K562 (cell line): ENCODE results near the gene KIAA0040. TPM values are rescaled to one million over a fixed set of nuclear protein-coding genes. Genes with fewer than 3 reads are reported as not detected.

Experiments
- ATAC-seq: fragments of 200-7000 bp; cut with Tn5 transposase; 3 replicates; pipeline ENCODE4 v1.9.1; 2020; ENCODE audit warnings: moderate library complexity
- BruUV-seq: library from RNA; stranded (reverse); fragments of 400-500 nt; replicated peaks from 2 replicates; lab custom pipeline; 2021; lab: Mats Ljungman, UMichigan
- CTCF ChIA-PET: fragments of 300-600 bp; formaldehyde crosslinking; extraction: SDS; loops from one replicate; lab custom pipeline; 2021; ENCODE audit warnings: low intra/inter-chr PET ratio; lab: Yijun Ruan, JAX
- POLR2A ChIA-PET: fragments of 300-600, 350-650 bp; sonication (Branson Sonifier 250); formaldehyde crosslinking; extraction: SDS; loops from one replicate; lab custom pipeline; 2021; ENCODE audit warnings: antibody characterized with exemption, inconsistent platforms; lab: Yijun Ruan, JAX
- DNase-seq, 4 experiments: peaks; one replicate each; pipeline versions ENCODE4 v3.0.0 to v3.0.0-alpha.2; 2011 to 2018; ENCODE audit warnings: low spot score in 3 of 4, mixed read lengths in 3 of 4; ENCODE audit errors: extremely low read depth in 1 of 4
- FAIRE-seq: peaks from 2 replicates; lab custom pipeline; 2011; peaks lifted over from hg19 to GRCh38; lab: Jason Lieb, UNC
- H2AFZ ChIP-seq: 2 replicates; pipeline ENCODE4 v1.6.0; 2011; ENCODE audit warnings: low read depth, low read length, control low read depth, inconsistent platforms
- H3K27ac ChIP-seq: fragments of 200-600 bp; 3 replicates; pipeline ENCODE4 v1.8.0; 2011; ENCODE audit warnings: low read depth, mild to moderate bottlenecking, control low read depth, inconsistent platforms, low read length, moderate library complexity, mixed read lengths; ENCODE audit errors: extremely low read depth
- H3K27me3 ChIP-seq, 2 experiments: fragments of 300-600 bp in 1 of 2; 2 replicates in 1 of 2; 3 replicates in 1 of 2; pipeline versions ENCODE4 v1.6.0 to v1.8.0; 2011; ENCODE audit warnings: inconsistent platforms in 2 of 2, low read length in 2 of 2, mild to moderate bottlenecking in 1 of 2, mixed read lengths in 1 of 2, moderate library complexity in 1 of 2; ENCODE audit not compliant: control insufficient read depth in 2 of 2, insufficient read depth in 2 of 2
- H3K36me3 ChIP-seq: fragments of 300-600 bp; 3 replicates; pipeline ENCODE4 v1.8.0; 2011; ENCODE audit warnings: mild to moderate bottlenecking, low read length, inconsistent platforms; ENCODE audit not compliant: control insufficient read depth, insufficient read depth
- H3K4me1 ChIP-seq, 2 experiments: fragments of 200-600 bp in 1 of 2; replicated peaks in 1 of 2; 2 replicates in 1 of 2; 3 replicates in 1 of 2; pipeline versions ENCODE4 v1.5.1 to v1.8.0; 2011; ENCODE audit warnings: inconsistent platforms in 2 of 2, low read length in 2 of 2, mild to moderate bottlenecking in 1 of 2, mixed read lengths in 1 of 2, moderate library complexity in 1 of 2; ENCODE audit not compliant: control insufficient read depth in 2 of 2, insufficient read depth in 2 of 2
- H3K4me2 ChIP-seq: 2 replicates; pipeline ENCODE4 v1.6.1; 2011; ENCODE audit warnings: low read length, control low read depth, inconsistent platforms, mixed read lengths; ENCODE audit not compliant: insufficient read depth
- H3K4me3 ChIP-seq: fragments of 200-600 bp; sonication (generic), shearing (Covaris generic); 2 replicates; pipeline ENCODE4 v1.5.1; 2016; ENCODE audit warnings: control low read depth, inconsistent platforms
- H3K79me2 ChIP-seq: fragments of 200-600 bp; 3 replicates; pipeline ENCODE4 v1.8.0; 2011; ENCODE audit warnings: low read length, inconsistent platforms; ENCODE audit not compliant: control insufficient read depth, insufficient read depth
- H3K9ac ChIP-seq, 2 experiments: 2 replicates each; pipeline versions ENCODE4 v1.6.0 to v1.6.1; 2011; ENCODE audit warnings: low read depth in 2 of 2, low read length in 2 of 2, control low read depth in 1 of 2, inconsistent platforms in 1 of 2, mild to moderate bottlenecking in 1 of 2, mixed read lengths in 1 of 2; ENCODE audit not compliant: insufficient read depth in 1 of 2
- H3K9me1 ChIP-seq: one replicate; pipeline ENCODE4 v1.6.0; 2011; ENCODE audit warnings: inconsistent platforms, mild to moderate bottlenecking, low read length, moderate library complexity; ENCODE audit not compliant: control insufficient read depth, insufficient read depth
- H3K9me3 ChIP-seq: replicated peaks from 2 replicates; pipeline ENCODE4 v1.5.1; 2011; ENCODE audit warnings: low read depth, low read length, inconsistent platforms; ENCODE audit not compliant: control insufficient read depth, insufficient read depth
- H4K20me1 ChIP-seq: replicated peaks from 2 replicates; pipeline ENCODE4 v1.6.1; 2011; ENCODE audit warnings: low read length, inconsistent platforms, mixed read lengths; ENCODE audit not compliant: control insufficient read depth, insufficient read depth
- ESRRA ChIP-seq: fragments of 450-650 bp; IDR thresholded peaks from 2 replicates; pipeline ENCODE4 v1.6.1; 2014; ENCODE audit warnings: low read depth, mild to moderate bottlenecking, moderate library complexity, borderline replicate concordance
- FOSL1 ChIP-seq: fragments of 200-800 bp; sonication (Bioruptor generic); conservative IDR thresholded peaks from 2 replicates; pipeline ENCODE4 v1.6.1; 2016; ENCODE audit warnings: missing genetic modification characterization, missing compliant biosample characterization
- HDAC2 ChIP-seq: fragments of 450-650 bp; IDR thresholded peaks from 2 replicates; pipeline ENCODE4 v1.6.1; 2016; ENCODE audit warnings: mild to moderate bottlenecking
- MEIS2 ChIP-seq: fragments of 450-650 bp; IDR thresholded peaks from 2 replicates; pipeline ENCODE4 v1.6.1; 2014; ENCODE audit warnings: mild to moderate bottlenecking; ENCODE audit not compliant: partially characterized antibody
- RFX1 ChIP-seq: fragments of 450-650 bp; IDR thresholded peaks from 2 replicates; pipeline ENCODE4 v1.6.1; 2016; ENCODE audit warnings: mild to moderate bottlenecking, moderate library complexity
- ZKSCAN3 ChIP-seq: fragments of 250-450 bp; sonication (Bioruptor Pico); IDR thresholded peaks from 2 replicates; pipeline ENCODE4 v1.4.0; 2020
- ZNF12 ChIP-seq: sonication (generic); formaldehyde crosslinking; IDR thresholded peaks from 2 replicates; pipeline ENCODE4 v1.4.0; 2020; ENCODE audit warnings: mild to moderate bottlenecking, missing genetic modification reagents
- ZNF311 ChIP-seq: fragments of 250-450 bp; sonication (Bioruptor Pico); IDR thresholded peaks from 2 replicates; pipeline ENCODE4 v1.4.0; 2020; ENCODE audit warnings: mild to moderate bottlenecking, moderate library complexity
- WGBS: fragments of 100-300 bp; shearing (Covaris generic); methylation state at CpG from one replicate; pipeline ENCODE4 v1.1.6; 2016; ENCODE audit warnings: low coverage, mixed read lengths; ENCODE audit not compliant: insufficient coverage; ENCODE audit errors: missing lambda C conversion rate; 5-methylcytosine and 5-hydroxymethylcytosine counted together
- in situ Hi-C: fragments of 300-500 bp; cut with MboI; formaldehyde crosslinking; loops from 4 replicates; pipeline ENCODE4 v1.15.0; 2018; ENCODE audit warnings: inconsistent platforms, mixed read lengths
- intact Hi-C: fragments of 100-400 bp; cut with micrococcal nuclease; formaldehyde crosslinking; loops from 2 replicates; pipeline ENCODE4 v1.14.2; 2022
- polyA plus RNA-seq, 8 experiments: library from polyadenylated mRNA; depleted of rRNA in 4 of 8; stranded (reverse) in 5 of 8; unstranded in 3 of 8; fragments of >200 nt; fragmentation: Nextera tagmentation in 2 of 8; fragmentation: Illumina TruSeq in 1 of 8; extraction: Ambion mirVana in 2 of 8; extraction: Trizol in 1 of 8; gene quantifications; 2 replicates each; pipeline versions ENCODE4 v1.2.1 to v1.2.3, GENCODE V29; 2011 to 2014; ENCODE audit warnings: inconsistent platforms in 1 of 8, missing spikeins in 1 of 8
- total RNA-seq, 7 experiments: library from RNA; depleted of rRNA in 6 of 7; stranded (reverse); fragments of >200 nt in 6 of 7; fragmentation: Illumina TruSeq in 2 of 7; extraction: Trizol in 2 of 7; gene quantifications; 2 replicates each; pipeline versions ENCODE4 v1.2.1 to v1.2.3, GENCODE V29; 2011 to 2021; ENCODE audit warnings: low replicate concordance in 1 of 7

KIAA0040 gene
- total and polyA plus RNA-seq, 9 of the 15 experiments (the other 6 are each of a cell fraction or from before 2014, with no cell fraction given): 3.4 to 13.6 (median 7.1) TPM

DNA sequence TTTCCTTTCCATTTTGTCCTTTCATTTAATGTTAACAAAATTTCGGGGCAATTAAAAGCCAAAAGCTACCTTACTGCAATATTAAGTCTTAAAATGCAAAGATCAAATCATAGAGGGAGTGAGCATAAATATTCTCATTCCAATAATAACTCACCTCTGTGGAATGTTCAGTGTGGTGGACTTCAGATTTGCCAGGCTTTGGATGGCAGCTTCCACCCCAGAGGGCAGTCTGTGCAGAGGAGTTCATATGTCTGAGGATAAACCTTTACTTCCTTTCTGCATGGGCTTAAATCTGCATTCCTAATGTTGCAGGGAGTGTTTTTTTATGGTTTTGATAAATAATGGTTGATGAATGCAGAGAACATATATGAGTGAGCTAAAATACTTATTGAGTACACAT is 16.3 kb downstream of the KIAA0040 start:
- intact Hi-C loops (no loop called here), in situ Hi-C loops (no loop called here)
- Histone ChIP-seq H3K4me3 (no peak overlapping the region), H2AFZ (no peak overlapping the region), H3K9me1 (no peaks in the 10 kb centered on the region), H3K79me2 (no peaks in the 10 kb centered on the region), H3K9me3 (no peaks in the 10 kb centered on the region), H3K27me3 (no peaks in the 10 kb centered on the region), H3K4me2 (no peak overlapping the region), H3K9ac (no peak overlapping the region), H3K27ac (no peak overlapping the region), H4K20me1 (no peaks in the 10 kb centered on the region)
- ATAC-seq (no peak), DNase-seq (no peak)
- BruUV-seq: no TSS peak
- 14% methylated on average over 1 of the region's 1 CpG for WGBS
- POLR2A ChIA-PET: interaction anchor here (0.6 to 4.6 kb wide), 2 partner anchors 11 to 22 kb away, joined by 5 to 24 read pairs; no protein-coding TSS in a partner anchor
- no peak for TF ChIP-seq HDAC2
- TF ChIP-seq, all 486 proteins: peak for 0
- CTCF ChIA-PET: no interaction called here
- H3K4me1 ChIP-seq: peaks cover 4 to 15% of the 10 kb centered on the region in 2 experiments; a peak in 3 of 5 replicates
- no peaks in the 10 kb centered on the region for H3K36me3 ChIP-seq
- no peak for FAIRE-seq

DNA sequence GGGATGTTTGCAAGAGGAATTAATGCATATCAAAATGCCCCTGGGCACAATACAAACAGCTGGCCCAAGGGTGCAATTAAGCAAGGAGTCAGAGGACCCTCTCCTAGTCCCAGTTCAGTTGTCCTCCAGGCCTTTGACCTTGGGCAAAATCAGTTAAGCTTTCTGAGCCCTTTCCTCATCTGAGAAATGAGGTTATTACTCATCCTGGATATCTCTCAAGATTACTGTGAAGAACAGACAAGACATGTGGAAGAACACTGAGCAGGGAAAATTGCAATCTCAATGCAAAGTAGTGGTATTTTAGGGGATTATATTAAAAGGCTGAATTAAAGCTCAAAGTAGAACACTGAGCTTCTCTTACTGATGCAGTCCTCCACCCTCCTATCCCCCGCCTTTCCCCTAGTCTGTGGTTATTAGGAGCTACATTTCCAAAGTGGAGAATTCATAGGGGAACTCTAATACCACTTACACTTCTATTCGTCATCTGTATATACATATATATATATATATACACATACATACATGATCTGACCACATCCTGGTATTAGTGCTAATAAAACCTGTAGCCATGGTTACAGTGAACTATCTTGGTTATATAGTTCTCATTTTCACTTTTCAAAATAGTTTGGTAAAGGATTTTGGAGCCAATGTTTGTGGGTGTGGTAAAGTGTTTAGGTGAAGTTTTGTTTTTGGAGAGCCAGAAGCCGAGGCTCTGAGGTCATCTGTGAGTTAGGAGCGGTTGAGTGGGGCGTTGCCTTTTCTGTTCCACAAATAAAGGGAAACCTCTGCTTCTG is 18.1 kb downstream of the KIAA0040 start:
- intact Hi-C loops: no loop called here
- 47% methylated on average over 5 of the region's 5 CpGs for WGBS
- ChIA-PET CTCF (no interaction called here), POLR2A (interaction anchor here (0.7 to 2.2 kb wide), 8 partner anchors 8 to 100 kb away, joined by 3 to 8 read pairs (median 4); no protein-coding TSS in a partner anchor)
- no peaks in the 10 kb centered on the region for H3K9me1 ChIP-seq
- no peak overlapping the region for H2AFZ ChIP-seq
- no peak overlapping the region for H3K4me2 ChIP-seq
- no TSS peak for BruUV-seq
- no peaks in the 10 kb centered on the region for H4K20me1 ChIP-seq
- H3K4me1 ChIP-seq: peaks cover 9 to 20% of the 10 kb centered on the region in 2 experiments; a peak in 3 of 5 replicates
- H3K9me3 ChIP-seq: no peaks in the 10 kb centered on the region
- no peaks in the 10 kb centered on the region for H3K79me2 ChIP-seq
- TF ChIP-seq ESRRA (peak; percentile 77; the same call in 1 of the 2 replicates), MEIS2 (no peak), RFX1 (peak; percentile 58), ZNF12 (CRISPR knock-in tag) (no peak), ZKSCAN3 (no peak), ZNF311 (CRISPR knock-in tag) (no peak), FOSL1 (tag) (peak; percentile 70)
- no peak for DNase-seq
- H3K27ac ChIP-seq: no peak overlapping the region
- ATAC-seq: no peak
- H3K36me3 ChIP-seq: no peaks in the 10 kb centered on the region
- FAIRE-seq: no peak
- H3K4me3 ChIP-seq: no peak overlapping the region
- no peak overlapping the region for H3K9ac ChIP-seq
- H3K27me3 ChIP-seq: no peaks in the 10 kb centered on the region
- in situ Hi-C loops: no loop called here
